HG02588 (cell line): ENCODE results near the gene ZNF280C.
"Not testable (repeated sequence)": the region's sequence is repeated elsewhere in the genome, so short reads cannot be mapped to it uniquely, and the experiment has no call there.

Source experiments
- ATAC-seq: cut with Tn5 transposase; IDR thresholded peaks from one replicate; pipeline ENCODE4 v1.9.1; 2021; ENCODE audit warnings: mild to moderate bottlenecking, moderate library complexity; ENCODE audit not compliant: unreplicated experiment

Gene ZNF280C, protein sequence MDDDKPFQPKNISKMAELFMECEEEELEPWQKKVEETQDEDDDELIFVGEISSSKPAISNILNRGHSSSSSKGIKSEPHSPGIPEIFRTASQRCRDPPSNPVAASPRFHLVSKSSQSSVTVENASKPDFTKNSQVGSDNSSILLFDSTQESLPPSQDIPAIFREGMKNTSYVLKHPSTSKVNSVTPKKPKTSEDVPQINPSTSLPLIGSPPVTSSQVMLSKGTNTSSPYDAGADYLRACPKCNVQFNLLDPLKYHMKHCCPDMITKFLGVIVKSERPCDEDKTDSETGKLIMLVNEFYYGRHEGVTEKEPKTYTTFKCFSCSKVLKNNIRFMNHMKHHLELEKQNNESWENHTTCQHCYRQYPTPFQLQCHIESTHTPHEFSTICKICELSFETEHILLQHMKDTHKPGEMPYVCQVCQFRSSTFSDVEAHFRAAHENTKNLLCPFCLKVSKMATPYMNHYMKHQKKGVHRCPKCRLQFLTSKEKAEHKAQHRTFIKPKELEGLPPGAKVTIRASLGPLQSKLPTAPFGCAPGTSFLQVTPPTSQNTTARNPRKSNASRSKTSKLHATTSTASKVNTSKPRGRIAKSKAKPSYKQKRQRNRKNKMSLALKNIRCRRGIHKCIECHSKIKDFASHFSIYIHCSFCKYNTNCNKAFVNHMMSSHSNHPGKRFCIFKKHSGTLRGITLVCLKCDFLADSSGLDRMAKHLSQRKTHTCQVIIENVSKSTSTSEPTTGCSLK

DNA sequence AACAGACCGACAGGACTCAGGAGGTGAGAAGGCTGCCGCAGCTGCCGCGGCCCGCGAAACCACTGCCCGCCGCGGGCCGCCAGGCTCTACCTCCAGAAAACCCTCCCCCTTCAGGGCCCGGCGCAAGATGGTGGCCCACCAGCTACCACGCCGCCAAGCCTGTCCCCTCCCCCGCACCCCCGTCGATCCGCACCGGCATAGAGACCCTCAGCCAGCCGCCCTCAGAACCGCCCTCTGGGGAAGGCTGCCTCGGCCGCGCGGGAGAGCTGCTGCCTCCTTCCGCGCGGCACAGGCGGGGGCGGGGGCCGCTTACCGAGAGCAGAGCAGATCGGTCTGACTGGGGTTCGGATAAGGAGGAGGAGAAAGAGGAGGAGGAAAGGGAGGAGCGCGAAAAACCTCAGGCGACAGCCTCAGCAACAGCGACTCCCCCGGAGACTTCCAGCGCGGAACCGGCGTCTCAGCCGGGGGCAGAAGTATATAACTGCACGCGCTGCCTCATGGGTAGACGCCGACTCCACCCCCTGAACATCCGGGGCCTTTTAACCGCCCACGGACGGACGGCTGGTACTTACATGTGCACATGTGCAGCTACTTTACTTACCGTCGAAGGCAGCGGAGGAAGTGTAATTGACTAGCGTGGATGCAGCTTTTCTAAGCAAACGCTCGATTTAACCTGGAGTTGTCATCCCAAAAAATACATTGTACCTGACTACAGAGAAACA is at the start of gene ZNF280C:
ZNF280C (minus strand) TSS at position 451 of the 722 bp plus-strand sequence. CDS start 8,450 bp downstream, outside the sequence.
- ATAC-seq: peak; percentile 90

DNA sequence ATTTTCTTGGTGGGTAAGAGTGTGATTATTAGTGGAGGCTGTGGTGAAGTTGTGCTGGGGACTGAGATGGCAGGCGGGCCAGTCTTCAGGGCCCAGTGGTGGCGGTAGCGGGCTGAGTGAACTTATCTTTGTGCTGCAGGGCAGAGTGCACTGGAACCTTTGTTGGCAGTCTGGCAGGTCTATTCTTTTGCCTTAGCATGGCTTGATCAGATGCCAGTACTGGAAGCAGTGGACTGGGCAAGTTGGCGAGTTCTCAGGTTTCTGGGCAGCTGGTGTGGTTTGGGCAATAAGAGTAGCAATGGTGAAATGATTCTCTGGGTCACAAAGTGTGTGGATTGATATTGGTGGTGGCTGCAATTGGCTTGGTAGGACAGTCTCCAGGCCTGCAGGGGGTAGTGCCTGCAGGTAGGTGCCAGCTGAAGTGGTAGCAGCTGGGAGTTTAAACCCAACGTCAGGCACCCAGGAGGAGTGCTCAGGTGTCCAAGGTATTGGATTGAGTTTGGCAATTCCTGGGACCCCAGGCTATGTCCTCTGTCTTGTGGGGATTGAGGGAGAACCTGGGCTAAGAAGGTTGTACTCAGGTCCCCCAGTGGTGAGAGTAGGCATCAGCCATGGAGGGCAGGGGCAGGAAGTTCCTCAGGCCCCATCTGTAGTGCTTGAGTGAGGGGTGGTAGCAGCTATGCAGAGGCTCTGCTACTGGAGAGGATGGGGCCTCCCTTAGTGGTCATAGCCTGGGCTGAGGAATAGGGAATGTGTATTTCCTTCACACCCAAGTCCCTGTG is 36.1 kb upstream of the ZNF280C start:
- no peak for ATAC-seq

DNA sequence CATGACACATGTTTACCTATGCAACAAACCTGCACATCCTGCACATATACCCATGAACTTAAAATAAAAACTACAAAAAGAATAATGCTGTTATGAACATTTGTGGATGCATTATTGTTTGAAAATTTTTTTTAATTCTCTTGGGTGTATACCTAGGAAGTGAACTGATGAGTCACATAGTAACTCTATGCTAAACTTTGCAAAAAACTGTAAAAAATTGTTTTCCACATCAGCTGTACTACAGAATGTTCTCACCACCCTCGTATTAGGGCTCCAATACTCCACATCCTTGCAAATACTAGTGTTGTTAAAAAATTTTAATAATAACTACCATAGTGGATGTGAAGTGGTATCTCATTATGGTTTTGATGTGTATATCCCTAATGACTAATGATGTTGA is 33.3 kb upstream of the ZNF280C start:
- no peak for ATAC-seq

DNA sequence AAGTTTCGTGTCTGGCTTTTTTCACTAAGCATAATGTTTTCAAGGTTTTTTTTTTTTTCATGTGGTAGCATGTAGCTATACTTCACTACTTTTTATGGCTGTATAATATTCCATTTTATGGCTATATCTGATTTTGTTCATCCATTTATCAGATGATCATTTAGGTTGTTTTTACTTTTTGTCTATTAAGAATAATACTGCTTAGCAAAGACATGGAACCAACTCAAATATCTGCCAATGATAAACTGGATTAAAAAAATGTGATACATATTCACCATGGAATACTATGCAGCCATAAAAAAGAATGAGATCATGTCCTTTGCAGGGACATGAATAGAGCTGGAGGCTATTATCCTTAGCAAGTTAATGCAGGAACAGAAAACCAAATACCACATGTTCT is 32.7 kb upstream of the ZNF280C start:
- ATAC-seq: no peak

DNA sequence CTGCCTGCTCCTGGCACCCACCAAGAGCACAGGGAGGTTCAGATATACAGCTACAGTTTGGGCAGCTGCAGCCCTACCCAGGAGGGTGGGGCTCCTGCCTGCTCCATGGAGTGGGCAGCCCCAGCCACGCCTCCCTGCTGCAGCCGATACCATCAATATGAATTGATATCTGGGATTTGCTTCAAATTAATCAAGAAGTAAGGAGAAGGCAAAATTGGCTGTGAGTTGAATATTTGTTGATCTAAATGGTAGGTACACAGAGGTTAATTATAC is 31.2 kb upstream of the ZNF280C start:
- ATAC-seq: no peak

DNA sequence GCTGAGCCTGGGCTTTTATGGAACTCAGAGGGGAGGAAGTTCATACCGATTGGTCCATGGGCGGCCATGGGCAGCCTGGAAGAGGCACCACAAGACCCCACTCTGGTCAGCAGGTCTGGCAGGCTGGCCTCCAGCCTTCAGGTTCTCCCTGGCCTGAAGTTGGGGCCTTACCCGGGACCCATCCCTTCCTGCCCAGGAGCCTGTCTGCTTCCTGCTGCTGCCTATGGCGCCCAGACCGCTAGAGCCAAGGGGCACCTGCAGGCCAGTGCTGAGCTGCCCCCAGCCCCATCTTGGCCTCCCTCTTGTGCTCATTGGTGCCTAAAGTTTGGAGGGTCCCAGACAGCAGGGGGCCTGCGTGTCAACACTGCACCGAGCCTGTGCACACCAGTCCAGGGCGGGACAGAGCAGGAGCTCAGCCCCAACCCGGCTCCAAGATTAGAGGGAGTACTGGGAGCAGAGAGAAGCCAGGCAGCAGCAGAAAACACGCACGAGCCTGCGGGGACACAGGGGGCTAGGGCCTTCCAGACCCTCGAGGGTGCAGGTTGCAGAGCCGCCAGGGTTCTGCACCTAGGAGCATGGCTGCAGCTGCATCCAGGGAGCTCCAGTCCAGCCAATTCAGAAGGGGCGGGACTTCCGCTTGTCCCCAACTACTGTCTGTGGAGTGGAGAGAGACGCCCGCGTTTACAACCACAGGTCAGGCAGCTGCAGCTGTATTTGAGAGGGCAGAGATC is 30.7 kb upstream of the ZNF280C start:
- ATAC-seq: no peak

DNA sequence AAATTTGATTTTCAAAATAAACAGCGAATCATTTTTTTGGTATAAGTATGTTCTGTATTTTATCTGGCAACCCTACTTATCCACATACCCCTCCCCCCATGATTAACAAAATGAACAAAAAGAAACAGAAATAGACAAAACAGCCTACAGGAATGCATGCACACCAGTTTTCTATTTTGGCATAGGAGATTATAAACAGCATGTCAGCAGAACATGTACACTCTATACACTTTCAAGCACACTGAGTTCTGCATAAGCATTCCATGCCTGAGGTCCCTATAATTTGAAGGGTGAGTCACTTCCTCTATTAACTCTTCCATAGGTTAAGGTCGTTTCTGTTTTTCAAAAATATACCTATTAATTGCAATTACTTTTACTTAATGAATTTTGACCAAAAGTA is 28.0 kb upstream of the ZNF280C start:
- ATAC-seq: no peak

DNA sequence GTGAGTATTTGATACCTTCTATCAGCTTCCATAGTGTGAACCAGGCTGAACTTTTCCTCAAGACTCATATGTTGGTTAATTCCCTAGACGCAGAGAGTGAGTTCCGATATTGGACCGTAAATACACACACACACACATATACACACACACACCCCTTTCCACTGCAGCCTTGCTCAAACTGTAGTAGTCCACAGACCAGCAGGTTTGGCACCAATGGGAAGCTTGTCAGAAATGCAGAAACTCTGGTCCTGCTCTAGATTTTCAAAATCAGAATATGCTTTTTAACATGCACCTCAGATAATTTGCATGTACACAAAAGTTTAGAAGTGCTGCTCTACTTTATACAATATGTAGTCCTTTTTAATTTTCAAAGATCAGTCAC is 27.6 kb upstream of the ZNF280C start:
- no peak for ATAC-seq

DNA sequence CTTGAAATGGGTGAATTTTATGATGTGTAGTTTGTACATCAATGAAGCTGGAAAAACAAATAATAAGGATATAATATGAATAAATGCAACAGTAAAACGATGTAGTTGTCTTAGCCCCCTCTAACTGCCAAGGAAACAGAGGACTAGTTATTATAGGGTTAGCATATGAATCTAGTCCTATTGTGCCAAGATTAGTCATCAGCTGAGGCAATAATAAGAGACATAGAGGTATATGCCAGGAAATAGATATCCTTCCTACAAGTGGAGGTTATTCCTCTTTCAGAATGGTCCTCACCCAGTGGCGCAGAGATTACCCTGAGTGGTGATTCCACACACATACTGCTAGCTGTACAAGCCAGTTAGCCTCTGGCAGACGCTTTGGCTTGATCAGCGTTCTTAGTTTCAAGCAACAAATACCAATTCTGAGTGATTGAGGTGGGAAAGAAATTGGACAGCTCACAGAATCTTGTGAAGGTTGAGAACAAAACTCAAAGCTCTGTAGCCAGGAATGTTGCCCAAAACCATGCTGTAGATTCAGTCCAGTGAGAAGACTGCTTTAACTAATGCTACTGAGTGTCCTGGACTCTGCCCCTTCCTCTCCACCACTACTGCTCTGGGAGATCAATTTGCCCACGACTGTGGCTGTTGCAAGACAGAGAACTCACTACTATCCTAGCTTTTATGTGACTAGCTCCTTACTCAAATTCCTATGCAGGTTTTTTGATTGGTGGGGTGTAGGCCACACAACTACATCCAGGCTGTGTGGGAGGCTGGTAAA is 27.0 kb upstream of the ZNF280C start:
- ATAC-seq: no peak

DNA sequence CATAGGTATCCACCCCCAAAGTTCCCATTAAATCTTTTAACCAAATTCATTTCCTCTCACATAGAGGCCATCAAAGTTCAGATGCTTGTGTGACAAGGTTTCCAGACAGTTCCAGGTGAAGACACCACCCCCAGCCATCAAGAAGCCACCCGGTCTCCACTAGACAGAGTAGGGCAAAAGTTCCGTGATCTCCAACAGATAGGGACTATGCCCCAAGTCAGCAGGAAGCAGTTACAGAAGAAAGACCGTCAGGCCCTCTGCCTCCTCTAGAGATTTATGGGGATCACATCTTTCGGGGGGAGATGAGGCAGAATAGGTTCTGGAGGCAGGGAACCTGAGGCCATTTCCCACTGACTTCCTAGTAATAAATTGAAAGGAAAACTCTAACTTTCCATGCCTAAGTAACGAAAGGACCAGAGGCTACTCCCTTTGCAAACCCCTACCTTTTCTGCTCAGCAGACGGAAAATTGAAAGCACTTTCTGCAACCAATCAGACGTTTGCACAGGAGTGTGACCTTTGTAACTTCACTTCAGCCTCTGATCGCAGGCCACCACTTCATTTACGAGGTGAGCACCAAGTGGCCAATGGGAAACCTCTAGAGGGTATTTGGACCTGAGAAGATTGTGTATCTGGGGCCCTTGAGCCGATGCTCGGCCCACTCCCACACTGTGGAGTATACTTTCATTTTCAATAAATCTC is 18.5 kb upstream of the ZNF280C start:
- no peak for ATAC-seq

DNA sequence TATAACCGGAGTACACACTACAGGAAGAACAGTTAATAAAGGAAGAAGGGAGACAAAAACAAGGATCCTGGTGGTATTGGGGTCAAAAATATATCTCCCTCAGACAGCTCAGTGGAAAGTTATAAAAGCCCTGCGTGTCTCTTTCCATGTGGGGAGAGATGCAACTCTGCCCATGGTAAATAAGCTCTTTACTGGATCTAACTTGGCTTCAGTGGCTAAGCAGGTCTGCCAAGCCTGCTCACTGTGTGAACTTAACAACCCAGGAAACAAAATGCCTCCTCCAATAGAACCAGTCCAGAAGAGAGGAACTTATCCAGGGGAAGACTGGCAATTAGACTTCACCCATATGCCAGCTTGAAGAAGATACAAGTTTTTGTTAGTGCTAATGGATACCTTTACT is 17.0 kb upstream of the ZNF280C start:
- ATAC-seq: no peak

DNA sequence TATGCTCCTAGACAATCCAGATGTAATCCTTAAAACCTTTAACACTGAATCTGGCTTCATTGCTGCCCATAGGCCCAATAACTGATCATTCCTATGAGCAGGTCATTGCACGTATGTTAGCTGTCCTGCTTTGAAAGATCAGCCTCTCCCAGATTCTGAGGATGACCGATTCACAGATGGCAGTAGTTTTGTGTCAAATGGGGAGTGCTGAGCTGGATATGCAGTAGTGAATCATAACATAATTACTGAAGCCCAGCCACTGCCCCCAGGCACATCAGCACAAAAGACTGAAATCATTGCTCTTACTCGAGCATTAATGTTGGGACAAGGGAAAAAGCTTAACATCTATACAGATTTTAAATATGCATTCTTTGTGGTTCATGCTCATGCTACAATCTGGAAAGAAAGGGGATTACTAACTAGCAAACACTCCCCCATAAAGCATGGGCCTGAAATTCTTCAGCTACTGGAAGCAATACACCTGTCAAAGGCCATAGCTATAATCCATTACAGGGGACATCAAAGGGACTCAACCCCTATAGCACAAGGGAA is 16.4 kb upstream of the ZNF280C start:
- no peak for ATAC-seq

DNA sequence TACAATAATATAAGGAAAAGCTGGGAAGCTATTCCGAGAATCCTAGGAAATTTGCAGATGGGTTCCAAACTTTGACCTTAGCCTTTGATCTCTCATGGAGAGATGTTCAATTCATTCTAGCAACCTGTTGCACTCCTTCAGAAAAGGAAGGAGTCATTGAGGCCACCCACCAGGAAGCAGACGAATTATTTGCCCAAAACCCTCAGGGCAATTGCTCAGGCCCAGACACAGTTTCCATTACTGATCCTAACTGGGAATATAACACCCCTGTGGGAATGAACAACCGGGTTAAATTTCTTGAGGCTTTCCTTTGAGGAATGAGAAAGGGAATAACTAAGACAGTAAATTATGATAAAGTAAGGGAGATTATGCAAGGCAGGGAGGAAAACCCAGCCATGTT is 13.5 kb upstream of the ZNF280C start:
- ATAC-seq: no peak

DNA sequence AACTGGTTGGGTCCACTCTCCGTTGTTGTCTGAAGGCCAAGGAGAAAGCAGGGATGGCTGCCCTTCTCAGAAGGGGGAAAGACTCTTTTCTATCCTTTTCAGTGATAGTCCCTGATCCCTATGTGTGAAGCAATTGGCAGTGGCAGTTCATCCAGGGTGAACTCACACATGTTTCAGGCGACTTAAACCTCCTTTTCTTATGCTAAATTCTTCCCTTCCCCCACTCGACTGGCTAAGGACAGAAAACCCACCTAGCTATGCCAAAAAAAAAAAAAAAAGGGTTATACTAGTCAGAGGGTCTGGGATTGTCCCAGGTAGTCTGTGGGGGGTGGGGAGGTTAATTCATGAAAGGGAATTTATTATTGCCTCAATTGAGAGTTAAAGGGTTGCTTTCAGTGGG is 12.2 kb upstream of the ZNF280C start:
- ATAC-seq: no peak

DNA sequence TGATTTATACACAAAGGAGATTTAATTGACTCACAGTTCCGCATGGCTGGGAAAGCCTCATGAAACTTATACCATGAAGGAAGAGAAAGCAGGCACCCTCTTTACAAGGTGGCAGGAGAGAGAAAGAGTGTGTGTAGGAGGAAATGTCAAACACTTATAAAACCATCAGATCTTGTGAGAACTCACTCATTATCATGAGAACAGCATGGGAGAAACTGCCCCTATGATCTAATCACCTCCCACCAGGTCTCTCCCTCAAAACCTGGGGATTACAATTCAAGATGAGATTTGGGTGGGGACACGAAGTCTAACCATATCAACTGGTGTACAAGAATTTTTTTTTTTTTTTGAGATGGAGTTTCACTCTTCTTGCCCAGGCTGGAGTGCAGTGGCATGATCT is 3.6 kb upstream of the ZNF280C start:
- not testable (repeated sequence) for ATAC-seq

DNA sequence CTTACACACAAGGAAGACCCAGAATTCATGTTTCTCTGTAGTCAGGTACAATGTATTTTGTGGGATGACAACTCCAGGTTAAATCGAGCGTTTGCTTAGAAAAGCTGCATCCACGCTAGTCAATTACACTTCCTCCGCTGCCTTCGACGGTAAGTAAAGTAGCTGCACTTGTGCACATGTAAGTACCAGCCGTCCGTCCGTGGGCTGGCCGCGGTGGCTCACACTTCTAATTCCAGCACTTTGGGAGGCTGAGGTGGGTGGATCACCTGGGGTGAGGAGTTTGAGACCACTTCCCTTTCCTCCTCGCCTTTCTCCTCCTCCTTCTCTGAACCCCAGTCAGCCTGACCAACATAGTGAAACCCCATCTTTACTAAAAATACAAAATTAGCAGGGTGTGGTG is 692 bp upstream of the ZNF280C start:
- not testable (repeated sequence) for ATAC-seq

DNA sequence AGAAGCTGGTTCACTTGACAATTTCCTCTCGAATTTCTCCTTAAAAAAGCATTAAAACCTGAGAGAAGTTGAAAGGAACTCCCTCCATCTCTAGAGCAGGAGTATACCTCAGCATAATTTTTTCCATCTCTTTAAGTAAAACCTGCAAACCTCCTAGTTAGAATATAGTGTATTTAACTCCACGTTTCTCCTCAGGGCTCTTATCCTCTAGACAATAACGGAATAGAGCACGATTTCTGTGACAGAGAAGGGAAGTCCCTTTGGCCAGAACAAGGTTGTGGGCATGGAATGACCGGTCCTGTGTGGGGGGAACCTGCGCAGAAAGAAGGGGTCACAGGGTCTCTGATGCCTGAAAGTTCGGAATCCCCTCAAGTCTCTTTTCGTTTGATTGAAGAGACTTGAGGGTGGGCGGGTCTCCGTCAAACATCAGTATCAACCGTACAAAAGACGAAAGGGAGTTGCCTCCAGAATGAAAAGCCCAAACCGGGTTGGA is 697 bp downstream of the ZNF280C start:
- peak; percentile 11 for ATAC-seq

DNA sequence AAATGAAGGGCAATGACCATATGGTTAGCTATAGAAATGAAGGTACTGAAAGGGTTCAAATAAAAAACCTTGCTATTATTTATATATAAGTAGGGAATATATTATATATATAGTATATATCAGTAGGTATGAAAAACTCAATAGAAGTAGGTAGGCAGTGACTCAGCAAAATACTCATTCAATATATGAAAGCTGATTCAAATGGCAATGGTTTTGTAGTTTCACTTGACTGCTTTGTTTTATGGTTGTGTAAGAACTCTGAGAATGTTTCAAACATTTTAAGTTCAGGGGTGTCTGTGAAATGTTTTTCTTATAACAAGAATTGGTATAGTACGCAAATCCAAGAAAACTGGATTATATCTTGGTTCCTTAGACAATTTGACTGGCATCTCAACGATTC is 4.1 kb downstream of the ZNF280C start:
- ATAC-seq: no peak

DNA sequence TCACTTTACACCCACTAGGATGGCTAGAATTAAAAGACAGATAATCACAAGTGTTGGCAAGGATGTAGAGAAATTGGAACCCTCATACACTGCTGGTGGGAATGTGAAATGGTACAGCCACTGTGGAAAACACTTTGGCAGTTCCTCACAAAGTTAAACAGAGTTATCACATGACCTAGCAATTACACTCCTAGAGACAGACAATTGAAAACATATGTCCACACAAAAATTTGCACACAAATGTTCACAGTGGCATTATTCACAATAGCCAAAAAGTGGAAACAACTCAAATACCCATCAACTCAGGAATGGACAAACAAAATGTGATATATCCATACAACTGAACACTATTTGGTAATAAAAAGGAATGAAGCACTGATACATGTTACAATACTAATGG is 5.7 kb downstream of the ZNF280C start:
- no peak for ATAC-seq
